ENCODE data around the gene GREB1L.

The GREB1L gene

DNA sequence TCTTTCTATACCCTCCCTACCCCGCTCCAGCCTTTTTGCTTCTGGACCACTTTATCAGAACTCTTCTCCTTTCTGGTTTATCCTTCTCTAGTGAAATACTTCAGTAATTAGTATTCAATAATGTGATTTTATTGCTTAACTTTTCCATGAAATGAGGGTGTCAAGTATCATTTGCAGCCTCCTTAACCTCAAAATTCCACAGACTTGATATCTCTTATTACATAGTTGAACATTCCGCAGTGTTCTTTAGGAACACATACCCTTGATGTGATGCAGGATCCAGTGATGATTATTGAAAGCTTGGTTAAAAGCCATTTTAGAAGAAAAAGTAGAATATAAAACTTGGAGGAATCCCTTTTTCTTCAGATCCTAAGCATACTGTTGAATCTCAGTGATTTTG, 94.8 kb downstream of the GREB1L start:
- DNase-seq (ENCODE audit: low spot score): no peak
- TF ChIP-seq, protein P1, sequence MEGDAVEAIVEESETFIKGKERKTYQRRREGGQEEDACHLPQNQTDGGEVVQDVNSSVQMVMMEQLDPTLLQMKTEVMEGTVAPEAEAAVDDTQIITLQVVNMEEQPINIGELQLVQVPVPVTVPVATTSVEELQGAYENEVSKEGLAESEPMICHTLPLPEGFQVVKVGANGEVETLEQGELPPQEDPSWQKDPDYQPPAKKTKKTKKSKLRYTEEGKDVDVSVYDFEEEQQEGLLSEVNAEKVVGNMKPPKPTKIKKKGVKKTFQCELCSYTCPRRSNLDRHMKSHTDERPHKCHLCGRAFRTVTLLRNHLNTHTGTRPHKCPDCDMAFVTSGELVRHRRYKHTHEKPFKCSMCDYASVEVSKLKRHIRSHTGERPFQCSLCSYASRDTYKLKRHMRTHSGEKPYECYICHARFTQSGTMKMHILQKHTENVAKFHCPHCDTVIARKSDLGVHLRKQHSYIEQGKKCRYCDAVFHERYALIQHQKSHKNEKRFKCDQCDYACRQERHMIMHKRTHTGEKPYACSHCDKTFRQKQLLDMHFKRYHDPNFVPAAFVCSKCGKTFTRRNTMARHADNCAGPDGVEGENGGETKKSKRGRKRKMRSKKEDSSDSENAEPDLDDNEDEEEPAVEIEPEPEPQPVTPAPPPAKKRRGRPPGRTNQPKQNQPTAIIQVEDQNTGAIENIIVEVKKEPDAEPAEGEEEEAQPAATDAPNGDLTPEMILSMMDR (IDR thresholded peaks at IDR 0.05; ENCODE audit: borderline replicate concordance, control extremely low read depth, extremely low read depth, insufficient read depth, missing control alignments): no peak
- in situ Hi-C loops (cut with MboI; ENCODE audit: low sequenced_read_pairs, unreplicated experiment): loop anchor here (25.0 kb wide), 1 partner anchor 100 kb away; no protein-coding TSS in a partner anchor

DNA sequence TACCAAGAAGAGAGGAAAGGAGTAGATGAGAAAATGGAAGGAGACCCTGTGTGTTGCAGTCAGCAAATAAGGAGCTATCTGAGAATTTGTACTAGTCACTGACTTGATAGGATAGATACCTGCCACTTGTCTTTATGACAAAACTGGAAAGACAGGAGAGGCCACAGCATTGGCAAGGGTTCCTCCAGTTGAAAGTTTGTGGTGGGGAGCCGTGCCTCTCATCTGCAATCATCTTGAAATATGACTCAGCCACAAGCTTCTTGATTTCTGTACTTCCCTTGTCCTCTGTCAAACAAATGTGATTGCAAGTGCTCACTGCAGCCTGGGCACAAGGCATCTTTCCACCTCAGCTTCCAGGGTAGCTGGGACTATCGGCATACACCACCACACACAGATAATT, 99.1 kb downstream of the GREB1L start:
- in situ Hi-C loops (cut with MboI; ENCODE audit: low sequenced_read_pairs, unreplicated experiment): loop anchor here (25.0 kb wide), 1 partner anchor 96 kb away; no protein-coding TSS in a partner anchor
- DNase-seq (ENCODE audit: low spot score): no peak

DNA sequence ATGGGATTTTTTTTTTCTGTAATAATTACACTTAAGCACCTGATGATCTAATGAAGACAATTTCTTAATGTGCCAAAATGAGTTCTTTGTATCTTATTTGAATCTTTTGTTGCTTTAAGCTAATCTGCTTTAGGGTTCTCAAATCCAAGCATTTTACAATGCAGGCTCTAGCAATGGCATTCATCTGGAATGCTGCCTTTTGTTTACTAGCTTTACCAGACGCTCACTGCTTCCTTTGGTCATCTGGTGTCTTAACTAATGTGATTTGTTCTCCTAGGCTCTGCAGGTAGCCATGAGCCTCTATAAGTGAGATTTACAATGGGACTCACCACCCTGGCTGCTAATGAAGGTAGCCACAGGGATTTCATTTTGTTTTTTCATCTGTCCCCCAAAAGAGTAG, 100.3 kb downstream of the GREB1L start:
- TF ChIP-seq, protein P1 (IDR thresholded peaks at IDR 0.05; ENCODE audit: borderline replicate concordance, control extremely low read depth, extremely low read depth, insufficient read depth, missing control alignments): no peak
- no peak for DNase-seq (ENCODE audit: low spot score)
- in situ Hi-C loops (cut with MboI; ENCODE audit: low sequenced_read_pairs, unreplicated experiment): loop anchor here (25.0 kb wide), 1 partner anchor 95 kb away; no protein-coding TSS in a partner anchor

More for the DNA sequence above, 99.1 kb downstream of the GREB1L start:
- TF ChIP-seq, protein P1 (IDR thresholded peaks at IDR 0.05; ENCODE audit: borderline replicate concordance, control extremely low read depth, extremely low read depth, insufficient read depth, missing control alignments): no peak

DNA sequence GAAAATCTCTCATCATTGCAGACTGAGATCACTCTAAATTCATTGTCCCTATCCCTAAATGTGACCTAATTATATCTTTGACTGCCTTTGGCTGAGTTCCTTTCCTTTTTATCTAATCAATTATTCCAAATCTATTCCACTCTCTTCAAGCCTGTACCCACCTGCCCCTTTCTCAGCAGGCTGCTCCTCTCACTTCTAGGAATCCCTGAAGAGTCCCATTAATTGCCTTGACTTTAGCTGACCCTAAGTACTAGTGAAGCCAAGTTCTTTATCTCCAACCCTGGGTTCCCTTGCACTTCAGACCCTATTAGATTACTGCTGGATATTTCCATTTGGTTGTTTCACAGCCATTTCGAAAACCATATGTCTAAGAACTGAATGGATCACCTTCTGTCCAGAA, 102.8 kb downstream of the GREB1L start:
- TF ChIP-seq, protein P1 (IDR thresholded peaks at IDR 0.05; ENCODE audit: borderline replicate concordance, control extremely low read depth, extremely low read depth, insufficient read depth, missing control alignments): no peak
- no peak for DNase-seq (ENCODE audit: low spot score)
- in situ Hi-C loops (cut with MboI; ENCODE audit: low sequenced_read_pairs, unreplicated experiment): loop anchor here (25.0 kb wide), 1 partner anchor 92 kb away; no protein-coding TSS in a partner anchor

DNA sequence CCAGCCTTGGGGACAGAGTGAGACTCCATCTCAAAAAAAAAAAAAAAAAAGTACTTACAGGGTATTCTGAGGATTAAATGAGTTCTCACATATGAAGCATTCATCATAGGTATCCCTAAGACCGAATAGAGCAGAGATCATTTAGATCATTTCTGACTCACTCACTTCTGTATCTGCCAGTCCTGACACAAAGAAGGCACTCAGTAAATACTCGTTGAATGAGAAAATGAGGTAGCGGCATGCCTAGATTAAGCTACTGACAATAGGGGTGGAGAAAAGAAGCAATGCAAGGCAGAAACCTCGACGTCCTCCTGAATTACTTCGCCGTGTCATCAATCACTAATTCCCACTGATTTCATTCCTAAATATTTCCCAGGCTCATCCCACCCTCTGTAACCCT, 103.8 kb downstream of the GREB1L start:
- in situ Hi-C loops (cut with MboI; ENCODE audit: low sequenced_read_pairs, unreplicated experiment): loop anchor here (25.0 kb wide), 1 partner anchor 91 kb away; no protein-coding TSS in a partner anchor
- TF ChIP-seq, protein P1 (IDR thresholded peaks at IDR 0.05; ENCODE audit: borderline replicate concordance, control extremely low read depth, extremely low read depth, insufficient read depth, missing control alignments): no peak
- no peak for DNase-seq (ENCODE audit: low spot score)

DNA sequence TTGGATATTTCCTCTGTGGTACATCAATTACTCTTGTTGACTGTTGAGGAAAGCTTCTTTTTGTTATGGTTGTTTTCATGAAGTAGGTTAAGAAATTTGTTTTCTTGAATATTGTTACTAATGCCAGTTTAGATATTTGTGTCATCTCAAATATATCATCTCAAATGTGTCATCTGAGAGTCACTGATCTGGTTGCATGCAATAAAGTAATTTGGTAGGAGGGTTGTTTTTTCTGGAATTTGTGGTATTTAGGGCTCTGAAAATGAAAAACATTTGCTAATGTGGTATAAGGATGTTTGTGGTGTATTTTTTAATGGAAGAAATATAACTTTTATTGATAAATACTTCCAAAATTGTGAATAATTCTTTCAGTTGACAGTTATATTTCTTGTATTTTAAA, 117.7 kb downstream of the GREB1L start:
- TF ChIP-seq, protein P1 (IDR thresholded peaks at IDR 0.05; ENCODE audit: borderline replicate concordance, control extremely low read depth, extremely low read depth, insufficient read depth, missing control alignments): no peak
- in situ Hi-C loops (cut with MboI; ENCODE audit: low sequenced_read_pairs, unreplicated experiment): no loop called here
- DNase-seq (ENCODE audit: low spot score): no peak

Measured in GM13976 (cell line).